Activated naive CD8-positive, alpha-beta T cell treated with anti-CD3 and anti-CD28 coated beads, Interleukin-2, amount 10 ng/mL, durations not matched to agents 7 days and 5 days (primary cell): ENCODE data around the gene PCDHGA5. TPM values are rescaled to one million over a fixed set of nuclear protein-coding genes. Genes with fewer than 3 reads are reported as not detected.
"Not testable (repeated sequence)": the region's sequence is repeated elsewhere in the genome, so short reads cannot be mapped to it uniquely, and the experiment has no call there.

Experiments used
- ATAC-seq: fragments of 150-1000 bp; cut with Tn5 transposase; one replicate; pipeline ENCODE4 v1.10.0; 2021; ENCODE audit warnings: low read depth, moderate library complexity
- POLR2A ChIA-PET: fragments of 350-600 bp; sonication (Branson Sonifier 250); formaldehyde crosslinking; loops from one replicate; lab custom pipeline; 2021; ENCODE audit warnings: antibody characterized with exemption; lab: Charles Lee
- DNase-seq: peaks from one replicate; pipeline ENCODE4 v3.0.0; 2021
- H3K27ac Mint-ChIP-seq: one replicate; pipeline ENCODE4 v1.8.0; 2022; ENCODE audit warnings: mild to moderate bottlenecking, mixed read lengths
- H3K27me3 Mint-ChIP-seq: one replicate; pipeline ENCODE4 v1.8.0; 2022; ENCODE audit warnings: mild to moderate bottlenecking, moderate library complexity, mixed read lengths
- H3K36me3 Mint-ChIP-seq: one replicate; pipeline ENCODE4 v1.8.0; 2021; ENCODE audit warnings: mild to moderate bottlenecking, mixed read lengths
- H3K4me1 Mint-ChIP-seq: one replicate; pipeline ENCODE4 v1.8.0; 2021; ENCODE audit warnings: mixed read lengths
- H3K4me3 Mint-ChIP-seq: one replicate; pipeline ENCODE4 v1.8.0; 2022; ENCODE audit warnings: mild to moderate bottlenecking, moderate library complexity, mixed read lengths
- H3K9me3 Mint-ChIP-seq: one replicate; pipeline ENCODE4 v1.8.0; 2021; ENCODE audit warnings: mixed read lengths
- total RNA-seq, 2 experiments: library from RNA; stranded (reverse); gene quantifications; one replicate each; pipeline ENCODE4 v1.2.3, GENCODE V29; 2021

Gene PCDHGA5
- total RNA-seq = under 1 TPM; 0.23 to 0.30 TPM

- Mint-ChIP-seq H3K4me3 (no peak within 1 kb of the TSS), H3K36me3 (peaks cover 18% of the 10 kb centered on the region), H3K4me1 (peaks cover 1% of the 10 kb centered on the region), H3K27ac (peak within 1 kb of the TSS; percentile 34), H3K9me3 (peaks cover 28% of the 10 kb centered on the region), H3K27me3 (peaks cover 63% of the 10 kb centered on the region)
- ATAC-seq = no peak
- no peak for DNase-seq
- POLR2A ChIA-PET = no interaction called here
Measured at GRCh38 chr5:141363952-141364660, at the start of gene PCDHGA5. TSS of gene PCDHGA5 (plus strand) at chr5:141364162. CDS start at chr5:141364331, 169 bp downstream.

DNA sequence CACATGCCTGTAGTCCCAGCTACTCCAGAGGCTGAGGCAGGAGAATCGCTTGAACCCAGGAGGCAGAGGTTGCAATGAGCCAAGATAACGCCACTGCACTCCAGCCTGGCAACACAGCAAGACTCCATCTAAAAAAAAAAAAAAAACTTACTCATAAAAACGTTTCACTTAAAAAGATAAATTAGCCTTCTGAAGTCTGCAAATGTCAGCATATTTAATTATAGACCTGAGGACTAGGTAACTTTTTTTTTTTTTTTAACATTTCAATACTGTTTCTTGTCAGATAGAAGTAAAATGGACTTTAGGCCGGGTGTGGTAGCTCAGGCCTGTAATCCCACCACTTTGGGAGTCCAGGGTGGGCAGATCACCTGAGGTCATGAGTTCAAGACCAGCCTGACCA, 47.0 kb upstream of the PCDHGA5 start:
- H3K4me3 Mint-ChIP-seq, DNase-seq, H3K27me3 Mint-ChIP-seq, POLR2A ChIA-PET, ATAC-seq, H3K27ac Mint-ChIP-seq: not testable (repeated sequence)
- H3K36me3 Mint-ChIP-seq = peaks cover 63% of the 10 kb centered on the region
- peaks cover 49% of the 10 kb centered on the region for H3K9me3 Mint-ChIP-seq
- peaks cover 20% of the 10 kb centered on the region for H3K4me1 Mint-ChIP-seq

- peaks cover 40% of the 10 kb centered on the region for H3K9me3 Mint-ChIP-seq
- no peak for DNase-seq
- peak overlapping the region; percentile 42 for H3K27ac Mint-ChIP-seq
- peak overlapping the region; percentile 86 for H3K4me3 Mint-ChIP-seq
- no peak for ATAC-seq
- peaks cover 46% of the 10 kb centered on the region for H3K36me3 Mint-ChIP-seq
- H3K27me3 Mint-ChIP-seq = no peaks in the 10 kb centered on the region
- peaks cover 18% of the 10 kb centered on the region for H3K4me1 Mint-ChIP-seq
- POLR2A ChIA-PET = no interaction called here
Measured at GRCh38 chr5:141319202-141319601, 44.8 kb upstream of the PCDHGA5 start.

DNA sequence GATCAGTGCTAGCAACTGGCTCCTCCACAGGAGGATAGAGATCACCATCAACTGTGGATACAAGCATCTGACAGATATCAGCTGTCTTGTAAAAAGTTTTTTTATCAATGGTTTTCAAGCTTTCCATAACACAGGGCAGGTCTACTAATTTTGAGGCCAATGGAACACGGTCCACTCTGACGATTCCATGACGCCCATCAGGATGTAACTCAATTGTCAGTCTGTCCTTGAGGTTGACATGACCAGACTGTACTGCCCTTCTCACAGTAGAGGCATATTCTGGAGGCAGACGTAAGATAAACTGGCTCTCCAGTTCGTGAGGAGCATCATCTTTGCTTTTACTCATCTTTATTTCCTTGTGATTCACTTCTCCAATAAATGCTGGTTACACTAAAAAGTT, 44.3 kb upstream of the PCDHGA5 start:
- Mint-ChIP-seq H3K9me3 (peaks cover 39% of the 10 kb centered on the region), H3K36me3 (peaks cover 43% of the 10 kb centered on the region), H3K27ac (peak overlapping the region; percentile 96), H3K4me1 (peaks cover 18% of the 10 kb centered on the region), H3K27me3 (no peaks in the 10 kb centered on the region), H3K4me3 (peak overlapping the region; percentile 86)
- DNase-seq (no peak), ATAC-seq (no peak)
- POLR2A ChIA-PET = interaction anchor here (0.6 to 1.5 kb wide), 11 partner anchors 9 to 620 kb away, joined by 3 to 8 read pairs (median 5); partner anchors contain the start of genes HDAC3, PCDHGA1, PCDHGA2 and PCDHGA6

DNA sequence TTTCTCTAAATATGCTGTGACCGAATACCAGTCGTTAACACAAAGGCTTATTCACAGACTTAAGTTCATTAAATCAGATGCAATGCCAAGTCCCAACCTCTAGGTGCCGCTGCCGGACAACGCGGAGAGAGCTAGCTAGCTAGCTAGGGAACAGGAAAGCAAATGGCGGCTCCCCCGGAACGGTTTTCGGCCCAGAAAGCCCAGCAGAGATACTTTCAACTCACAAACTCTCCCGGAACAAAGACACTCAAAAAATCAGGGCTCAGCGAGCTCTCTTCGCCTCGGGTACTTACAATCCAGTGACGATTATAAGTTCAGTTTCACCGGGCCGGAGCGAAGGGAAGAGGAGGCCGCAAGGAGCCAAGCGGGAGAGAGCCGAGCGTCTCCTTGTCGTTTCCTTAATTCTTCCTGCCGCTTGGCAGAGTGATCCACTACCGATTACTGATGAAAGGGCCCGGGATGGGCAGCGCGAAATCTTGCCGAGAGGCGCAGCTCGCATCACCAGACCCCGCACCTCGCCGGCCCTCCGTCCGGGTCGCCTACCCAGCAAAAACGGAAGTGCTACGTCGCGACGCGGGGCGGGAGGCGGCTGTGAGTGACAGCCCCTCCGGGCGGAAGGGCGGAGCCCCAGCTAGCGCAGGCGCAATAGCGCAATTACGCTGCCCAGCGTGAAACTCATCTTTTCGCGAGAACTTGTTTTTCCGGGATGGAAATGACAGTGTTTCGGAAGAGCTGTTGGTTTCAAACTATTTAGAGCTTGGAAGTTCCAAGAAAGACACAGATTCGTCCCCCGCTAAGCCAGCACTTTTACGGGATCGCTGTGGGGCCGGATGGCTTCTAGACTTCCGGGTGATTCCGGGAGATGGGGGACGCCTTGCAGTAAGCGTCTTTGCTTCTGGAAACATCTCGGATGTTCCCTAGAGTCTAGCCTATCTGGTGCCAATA, 43.5 kb upstream of the PCDHGA5 start, which contains the start of gene TAF7:
TSS of gene TAF7 (minus strand) at position 560 of the 945 bp plus-strand sequence. CDS start 740 bp downstream, outside the sequence.
- POLR2A ChIA-PET = interaction anchor here (0.6 to 1.5 kb wide), 15 partner anchors 9 to 620 kb away, joined by 3 to 8 read pairs (median 5); partner anchors contain the start of genes HDAC3, PCDHGA1, PCDHGA11 and PCDHGA2
- peaks cover 35% of the 10 kb centered on the region for H3K36me3 Mint-ChIP-seq
- no peaks in the 10 kb centered on the region for H3K27me3 Mint-ChIP-seq
- H3K4me1 Mint-ChIP-seq = peaks cover 18% of the 10 kb centered on the region
- DNase-seq (peak; percentile 96), ATAC-seq (peak; percentile 93)
- peaks cover 31% of the 10 kb centered on the region for H3K9me3 Mint-ChIP-seq
- H3K4me3 Mint-ChIP-seq = peak within 1 kb of the TSS; percentile 86
- H3K27ac Mint-ChIP-seq = peak within 1 kb of the TSS; percentile 96

GRCh38 chr5:141322261-141322660, 41.7 kb upstream of the PCDHGA5 start:
- Mint-ChIP-seq H3K9me3 (peaks cover 27% of the 10 kb centered on the region), H3K4me3 (no peak overlapping the region), H3K36me3 (peaks cover 25% of the 10 kb centered on the region), H3K27me3 (peaks cover 4% of the 10 kb centered on the region), H3K4me1 (peaks cover 23% of the 10 kb centered on the region), H3K27ac (no peak overlapping the region)
- DNase-seq = no peak
- POLR2A ChIA-PET = no interaction called here
- ATAC-seq = no peak

- Mint-ChIP-seq H3K9me3 (peaks cover 17% of the 10 kb centered on the region), H3K4me1 (peaks cover 6% of the 10 kb centered on the region), H3K36me3 (no peaks in the 10 kb centered on the region), H3K27me3 (peaks cover 31% of the 10 kb centered on the region), H3K27ac (peak overlapping the region; percentile 66), H3K4me3 (peak overlapping the region; percentile 88)
- ATAC-seq (peak; percentile 93), DNase-seq (peak; percentile 67)
- POLR2A ChIA-PET = interaction anchor here (0.7 kb wide), 1 partner anchor 1212 kb away, joined by 3 read pairs; no protein-coding TSS in a partner anchor
Measured at GRCh38 chr5:141326088-141326854, 37.7 kb upstream of the PCDHGA5 start.

DNA sequence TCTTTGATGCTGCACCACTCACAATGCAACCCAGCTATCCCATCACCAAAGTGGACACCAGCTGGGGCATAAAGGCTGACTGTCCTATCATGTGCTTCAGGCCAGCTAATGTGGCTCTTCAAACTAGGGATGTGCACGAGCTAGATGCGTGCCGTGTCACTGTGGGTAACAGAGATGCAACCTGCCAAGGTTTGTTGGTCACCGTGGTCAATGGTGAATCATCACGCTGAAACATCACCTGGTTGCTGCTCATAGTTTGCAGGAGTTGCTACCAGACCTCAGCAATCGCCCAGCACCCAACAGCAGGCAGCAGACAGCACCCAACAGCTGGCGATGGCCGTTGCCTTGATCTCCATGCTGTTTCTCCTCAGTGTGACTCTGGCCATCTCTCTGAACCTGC, 35.7 kb upstream of the PCDHGA5 start:
- H3K9me3 Mint-ChIP-seq = peaks cover 17% of the 10 kb centered on the region
- H3K4me3 Mint-ChIP-seq = no peak overlapping the region
- ATAC-seq = no peak
- POLR2A ChIA-PET = interaction anchor here (1.8 kb wide), 1 partner anchor 8 kb away, joined by 6 read pairs; the partner anchor contains the start of gene TAF7
- peaks cover 5% of the 10 kb centered on the region for H3K4me1 Mint-ChIP-seq
- no peaks in the 10 kb centered on the region for H3K36me3 Mint-ChIP-seq
- H3K27me3 Mint-ChIP-seq = peaks cover 41% of the 10 kb centered on the region
- H3K27ac Mint-ChIP-seq = no peak overlapping the region
- no peak for DNase-seq

DNA sequence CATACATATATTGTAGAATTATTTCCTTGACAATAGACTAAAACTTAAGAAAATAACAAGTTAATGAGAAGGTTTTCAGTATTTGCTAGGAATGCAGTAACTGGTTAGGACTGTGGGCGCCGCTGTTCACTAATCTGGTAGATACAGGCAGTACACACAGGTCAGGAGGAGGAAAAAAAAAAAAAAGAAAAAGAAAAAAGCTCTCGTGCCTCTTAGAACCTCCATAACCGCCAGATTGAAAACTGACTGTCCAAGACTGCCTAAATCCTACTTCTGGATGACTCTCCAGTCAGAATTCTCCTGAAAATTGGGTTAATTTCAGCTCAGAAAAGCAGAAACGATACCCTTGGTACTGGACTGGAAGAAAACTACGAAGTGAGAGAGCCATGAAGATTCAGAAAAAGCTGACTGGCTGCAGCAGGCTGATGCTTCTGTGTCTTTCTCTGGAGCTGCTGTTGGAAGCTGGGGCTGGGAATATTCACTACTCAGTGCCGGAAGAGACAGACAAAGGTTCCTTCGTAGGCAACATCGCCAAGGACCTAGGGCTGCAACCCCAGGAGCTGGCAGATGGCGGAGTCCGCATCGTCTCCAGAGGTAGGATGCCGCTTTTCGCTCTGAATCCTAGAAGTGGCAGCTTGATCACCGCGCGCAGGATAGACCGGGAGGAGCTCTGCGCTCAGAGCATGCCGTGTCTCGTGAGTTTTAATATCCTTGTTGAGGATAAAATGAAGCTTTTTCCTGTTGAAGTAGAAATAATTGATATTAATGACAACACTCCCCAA, 33.5 kb upstream of the PCDHGA5 start, which contains the start of gene PCDHGA1:
TSS of gene PCDHGA1 (plus strand) at position 216 of the 782 bp plus-strand sequence.
- peaks cover 57% of the 10 kb centered on the region for H3K27me3 Mint-ChIP-seq
- POLR2A ChIA-PET = interaction anchor here (1.8 kb wide), 1 partner anchor 10 kb away, joined by 8 read pairs; the partner anchor contains the start of gene TAF7
- H3K27ac Mint-ChIP-seq = no peak within 1 kb of the TSS
- peaks cover 19% of the 10 kb centered on the region for H3K9me3 Mint-ChIP-seq
- H3K36me3 Mint-ChIP-seq = no peaks in the 10 kb centered on the region
- ATAC-seq (no peak), DNase-seq (no peak)
- H3K4me3 Mint-ChIP-seq = no peak within 1 kb of the TSS
- peaks cover 5% of the 10 kb centered on the region for H3K4me1 Mint-ChIP-seq

DNA sequence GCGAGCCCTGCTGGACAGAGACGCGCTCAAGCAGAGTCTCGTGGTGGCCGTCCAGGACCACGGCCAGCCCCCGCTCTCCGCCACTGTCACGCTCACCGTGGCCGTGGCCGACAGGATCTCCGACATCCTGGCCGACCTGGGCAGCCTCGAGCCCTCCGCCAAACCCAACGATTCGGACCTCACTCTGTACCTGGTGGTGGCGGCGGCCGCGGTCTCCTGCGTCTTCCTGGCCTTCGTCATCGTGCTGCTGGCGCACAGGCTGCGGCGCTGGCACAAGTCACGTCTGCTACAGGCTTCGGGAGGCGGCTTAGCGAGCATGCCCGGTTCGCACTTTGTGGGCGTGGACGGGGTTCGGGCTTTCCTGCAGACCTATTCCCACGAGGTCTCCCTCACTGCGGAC, 31.4 kb upstream of the PCDHGA5 start:
- H3K27ac Mint-ChIP-seq, ATAC-seq, H3K4me3 Mint-ChIP-seq, POLR2A ChIA-PET, H3K36me3 Mint-ChIP-seq, DNase-seq, H3K4me1 Mint-ChIP-seq: not testable (repeated sequence)
- H3K9me3 Mint-ChIP-seq = peaks cover 16% of the 10 kb centered on the region
- peaks cover 62% of the 10 kb centered on the region for H3K27me3 Mint-ChIP-seq

DNA sequence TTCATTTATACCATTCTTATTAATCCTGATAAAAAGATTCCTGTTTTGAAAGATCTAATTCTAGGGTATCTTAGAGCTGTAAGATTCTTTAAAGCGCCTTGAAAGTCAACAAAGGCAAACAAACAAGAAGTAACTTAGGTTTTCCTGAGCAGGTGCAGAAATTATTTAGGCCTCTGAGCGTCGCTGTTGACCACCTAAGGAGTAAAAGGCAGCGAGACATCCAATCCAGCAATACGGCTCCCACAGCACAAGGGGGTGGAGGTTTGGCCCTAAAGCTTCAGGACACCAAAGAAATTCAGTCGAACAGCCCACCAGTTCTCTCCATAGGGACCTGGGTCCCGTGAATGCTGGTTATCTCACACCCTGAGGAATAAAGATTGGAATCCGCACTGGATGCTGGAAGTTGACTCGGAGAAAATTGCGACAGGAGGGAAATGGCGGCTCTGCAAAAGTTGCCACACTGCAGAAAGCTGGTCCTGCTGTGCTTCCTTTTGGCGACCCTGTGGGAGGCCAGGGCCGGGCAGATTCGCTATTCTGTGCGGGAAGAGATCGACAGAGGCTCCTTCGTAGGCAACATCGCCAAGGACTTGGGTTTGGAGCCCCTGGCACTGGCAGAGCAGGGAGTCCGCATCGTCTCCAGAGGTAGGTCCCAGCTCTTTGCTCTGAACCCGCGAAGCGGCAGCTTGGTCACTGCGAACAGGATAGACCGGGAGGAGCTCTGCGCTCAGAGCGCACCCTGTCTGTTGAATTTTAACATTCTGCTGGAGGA, 25.2 kb upstream of the PCDHGA5 start, which contains the start of gene PCDHGA2:
TSS of gene PCDHGA2 (plus strand) at position 223 of the 769 bp plus-strand sequence.
- H3K27ac Mint-ChIP-seq = no peak within 1 kb of the TSS
- H3K4me1 Mint-ChIP-seq = peaks cover 3% of the 10 kb centered on the region
- peaks cover 4% of the 10 kb centered on the region for H3K36me3 Mint-ChIP-seq
- no peak for ATAC-seq
- POLR2A ChIA-PET = interaction anchor here (0.6 to 1.3 kb wide), 3 partner anchors 9 to 115 kb away, joined by 3 to 4 read pairs (median 3); partner anchors contain the start of gene PCDHB14
- DNase-seq = no peak
- peaks cover 60% of the 10 kb centered on the region for H3K27me3 Mint-ChIP-seq
- H3K9me3 Mint-ChIP-seq = peaks cover 15% of the 10 kb centered on the region
- peak within 1 kb of the TSS; percentile 28 for H3K4me3 Mint-ChIP-seq
